Middle frontal gyrus (tissue), 1 donor: ENCODE results near the gene CDH4.

ENCODE experiments used
- DNase-seq: peaks from one replicate; pipeline ENCODE4 v3.0.0-alpha.2; 2015; ENCODE audit warnings: low spot score; ENCODE audit errors: extremely low spot score

CDH4 gene

DNA sequence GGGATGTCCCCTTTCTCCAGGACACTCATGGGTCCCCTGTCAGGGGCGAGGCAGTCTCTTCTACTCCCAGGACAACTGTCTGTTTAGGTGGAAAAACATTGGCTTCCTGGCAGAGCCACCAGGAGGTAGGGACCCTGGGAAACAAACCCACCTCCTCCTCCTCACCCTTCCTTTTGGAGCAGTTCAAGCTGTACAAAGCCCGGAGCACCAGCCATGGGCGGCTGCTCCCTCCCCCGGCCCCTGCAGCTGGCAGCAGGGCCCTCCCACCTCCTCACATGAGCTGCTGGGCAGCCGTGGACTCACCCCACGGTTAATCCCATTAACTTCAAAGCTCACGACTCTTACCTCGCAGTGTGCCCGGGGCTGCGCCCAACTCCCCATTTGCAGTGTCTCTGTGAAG is 48.6 kb downstream of the CDH4 start:
- no peak for DNase-seq

DNA sequence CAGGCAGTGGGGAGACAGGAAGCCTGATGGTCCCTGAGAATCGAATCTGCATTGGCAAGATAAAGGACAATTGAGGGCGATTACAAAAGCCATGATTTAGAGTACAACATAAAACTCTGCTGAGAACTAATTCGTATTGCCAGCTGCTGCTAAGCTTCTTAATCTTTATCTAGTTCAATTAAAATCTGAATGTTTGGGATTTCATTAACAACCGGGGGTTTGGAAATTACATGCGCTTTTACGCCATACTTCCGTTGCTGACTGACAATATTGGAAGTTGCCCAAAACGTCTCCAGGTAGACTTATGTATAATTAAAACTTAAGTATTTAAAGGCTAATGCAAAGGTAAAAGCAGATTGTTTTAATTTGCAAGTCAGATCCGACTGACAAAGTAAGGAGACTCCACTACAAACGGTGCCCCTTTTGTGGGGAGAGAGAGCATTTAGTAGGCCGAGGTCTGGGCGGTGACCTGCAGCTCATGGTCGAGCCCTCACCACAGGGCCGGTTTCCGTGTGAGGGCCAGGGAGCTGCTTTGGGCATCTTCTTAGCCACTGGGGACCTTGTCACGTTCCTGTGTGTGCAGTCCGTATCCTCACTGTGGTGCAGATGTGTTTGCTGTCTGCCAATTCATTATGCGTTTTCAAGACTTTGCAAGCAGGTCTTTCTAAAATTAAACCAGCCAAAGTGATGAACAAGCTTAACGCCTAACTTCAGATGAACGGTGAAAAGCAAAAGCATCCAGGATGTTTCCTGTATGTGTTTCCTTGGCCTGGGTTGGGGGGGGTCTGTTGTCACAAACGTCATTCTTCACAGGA is 49.9 kb downstream of the CDH4 start:
- no peak for DNase-seq

DNA sequence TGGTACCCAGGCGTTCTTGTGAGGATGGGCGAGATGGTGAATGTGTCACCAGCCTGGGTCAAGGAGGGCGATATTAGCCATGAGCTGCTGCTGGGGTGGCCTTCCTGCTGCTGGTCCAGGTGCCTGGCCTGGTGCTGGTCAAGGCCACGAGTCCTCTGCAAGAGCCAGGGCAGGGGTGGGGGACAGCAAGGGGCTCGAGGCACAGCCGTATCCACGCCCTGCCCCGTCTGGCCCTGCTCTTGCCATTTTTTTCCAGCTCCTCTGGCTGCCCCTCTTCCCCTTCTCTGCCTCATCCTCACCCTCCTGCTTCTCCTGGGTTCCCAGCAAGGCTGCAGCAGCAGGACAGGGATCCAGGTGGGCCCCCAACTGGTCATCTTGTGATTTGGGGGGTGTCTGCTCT is 51.2 kb downstream of the CDH4 start:
- DNase-seq, result no peak

DNA sequence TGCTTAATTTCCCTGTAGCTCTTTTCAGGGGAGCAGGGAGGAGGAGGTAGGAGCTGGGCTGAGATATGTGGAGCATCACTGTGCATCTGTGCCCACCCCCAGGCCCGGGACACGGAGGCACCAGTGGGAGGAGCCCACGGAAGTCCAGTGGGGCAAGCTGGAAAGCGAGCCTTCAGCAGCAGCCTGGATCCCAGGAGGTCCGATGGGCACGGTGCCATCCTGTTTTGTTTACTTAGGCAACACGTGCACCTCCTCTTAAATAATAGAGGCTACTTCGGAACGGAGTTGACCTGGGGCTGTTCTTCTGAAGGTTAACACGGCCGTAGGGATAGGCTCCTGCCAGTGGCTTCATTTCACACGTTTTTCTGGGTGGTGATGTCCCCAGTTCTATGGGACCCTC is 51.6 kb downstream of the CDH4 start:
- no peak for DNase-seq

DNA sequence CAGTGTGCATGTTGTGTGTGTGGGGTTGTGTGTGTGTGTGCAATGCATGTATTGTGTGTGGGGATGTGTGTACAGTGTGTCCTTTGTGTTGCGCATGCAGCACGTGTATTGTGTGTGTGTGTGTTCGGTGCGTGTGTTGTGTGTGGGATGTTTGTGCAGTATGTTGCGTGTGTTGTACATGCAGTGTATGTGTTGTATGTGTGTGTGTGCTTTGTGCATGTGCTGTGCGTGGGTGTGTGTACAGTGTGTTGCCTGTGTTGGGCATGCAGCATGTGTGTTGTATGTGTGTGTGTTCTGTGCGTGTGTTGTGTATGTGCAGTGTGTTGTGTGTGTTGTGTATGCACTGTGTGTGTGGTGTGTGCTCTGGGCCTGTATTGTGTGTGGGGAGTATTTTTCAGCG is 52.7 kb downstream of the CDH4 start:
- DNase-seq, result no peak

DNA sequence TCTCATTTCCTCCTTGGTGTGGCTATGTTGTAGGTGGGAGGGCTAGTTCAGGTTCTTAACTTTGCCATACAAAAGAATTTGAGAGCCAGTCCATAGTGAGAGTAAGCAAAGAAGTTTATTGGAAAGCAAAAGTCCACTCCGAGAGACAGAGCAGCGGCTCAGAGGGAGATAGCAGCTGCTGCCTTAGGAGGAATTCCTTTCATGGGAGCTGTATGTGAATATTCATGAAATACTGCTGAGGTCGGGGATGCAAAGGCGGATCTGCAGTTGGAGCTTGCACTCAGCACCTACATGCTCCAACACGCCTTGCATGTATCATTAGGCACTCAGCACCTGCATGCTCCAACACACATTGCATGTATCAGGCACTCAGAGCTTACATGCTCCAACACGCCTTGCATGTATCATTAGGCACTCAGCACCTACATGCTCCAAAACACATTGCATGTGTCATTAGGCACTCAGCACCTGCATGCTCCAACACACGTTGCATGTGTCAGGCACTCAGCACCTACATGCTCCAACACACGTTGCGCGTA is 54.9 kb downstream of the CDH4 start:
- no peak for DNase-seq

DNA sequence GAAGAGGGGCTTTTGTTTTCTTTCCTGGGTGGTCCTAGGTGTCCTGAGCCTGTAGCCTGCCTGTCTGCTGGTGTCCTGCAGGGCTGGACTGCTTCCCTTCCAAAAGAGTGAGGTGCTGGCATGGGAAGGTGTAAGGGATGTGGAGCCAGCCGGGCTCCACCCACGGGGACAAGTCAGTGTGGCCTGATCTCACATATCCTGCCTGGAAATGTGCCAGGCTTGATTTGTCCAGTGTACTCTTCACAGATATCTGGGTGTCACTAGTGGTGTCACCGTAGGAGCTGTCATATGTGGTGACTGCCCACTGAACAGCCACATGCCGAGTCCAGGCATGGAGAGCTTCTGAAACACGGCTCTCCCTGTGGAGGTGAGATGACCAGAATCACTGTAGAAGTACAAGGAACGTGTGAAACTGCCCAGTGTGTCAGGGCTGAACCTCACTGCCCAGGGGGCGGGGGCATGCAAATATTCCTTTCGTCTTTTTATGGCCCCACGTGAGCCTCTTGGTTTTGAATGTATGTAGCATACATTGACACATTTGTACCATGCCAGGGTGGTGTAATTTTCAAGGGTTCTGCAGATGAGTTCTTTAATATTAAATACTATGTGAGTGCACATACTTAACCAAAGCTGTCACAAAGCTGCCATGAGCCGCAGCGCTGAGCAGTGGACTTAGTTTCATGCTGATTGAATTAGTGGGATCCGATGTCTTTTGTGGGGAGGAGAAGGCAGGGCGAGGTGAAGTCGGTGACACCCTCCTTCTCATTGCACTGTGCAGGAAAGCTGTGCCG is 55.8 kb downstream of the CDH4 start:
- DNase-seq, result no peak

DNA sequence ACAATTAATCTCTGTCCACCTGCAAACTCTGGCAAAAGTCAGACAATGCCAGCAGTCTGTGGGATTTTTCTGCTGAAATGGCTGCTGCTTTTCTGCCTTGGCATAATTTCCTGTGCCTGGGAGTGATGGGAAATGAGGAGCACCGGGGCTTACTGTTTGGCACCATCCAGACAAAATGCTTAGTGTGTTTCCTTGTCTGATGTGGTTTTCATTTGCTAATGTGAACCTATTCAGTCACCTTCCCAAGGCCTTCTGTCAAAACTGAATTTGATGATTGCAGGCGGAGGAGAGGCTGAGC is 56.4 kb downstream of the CDH4 start:
- no peak for DNase-seq

DNA sequence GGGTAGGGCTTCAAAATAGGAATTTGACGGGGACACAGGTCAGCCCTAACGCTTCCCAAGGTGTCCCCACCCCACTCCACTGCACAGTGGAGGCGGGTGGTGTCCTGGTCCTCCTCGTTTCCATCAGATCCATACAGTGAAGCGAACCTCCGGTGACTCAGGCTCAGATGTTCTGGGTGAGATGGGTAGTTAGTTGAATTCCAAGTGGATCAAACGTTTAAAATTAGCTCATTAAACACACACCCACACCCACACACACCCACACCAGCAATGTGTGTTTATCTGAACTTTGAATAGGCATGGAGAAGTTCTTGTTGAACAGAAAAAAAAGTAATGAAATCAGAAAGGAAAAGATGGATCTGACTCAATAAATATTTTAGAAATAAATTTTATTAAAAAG is 58.9 kb downstream of the CDH4 start:
- no peak for DNase-seq

DNA sequence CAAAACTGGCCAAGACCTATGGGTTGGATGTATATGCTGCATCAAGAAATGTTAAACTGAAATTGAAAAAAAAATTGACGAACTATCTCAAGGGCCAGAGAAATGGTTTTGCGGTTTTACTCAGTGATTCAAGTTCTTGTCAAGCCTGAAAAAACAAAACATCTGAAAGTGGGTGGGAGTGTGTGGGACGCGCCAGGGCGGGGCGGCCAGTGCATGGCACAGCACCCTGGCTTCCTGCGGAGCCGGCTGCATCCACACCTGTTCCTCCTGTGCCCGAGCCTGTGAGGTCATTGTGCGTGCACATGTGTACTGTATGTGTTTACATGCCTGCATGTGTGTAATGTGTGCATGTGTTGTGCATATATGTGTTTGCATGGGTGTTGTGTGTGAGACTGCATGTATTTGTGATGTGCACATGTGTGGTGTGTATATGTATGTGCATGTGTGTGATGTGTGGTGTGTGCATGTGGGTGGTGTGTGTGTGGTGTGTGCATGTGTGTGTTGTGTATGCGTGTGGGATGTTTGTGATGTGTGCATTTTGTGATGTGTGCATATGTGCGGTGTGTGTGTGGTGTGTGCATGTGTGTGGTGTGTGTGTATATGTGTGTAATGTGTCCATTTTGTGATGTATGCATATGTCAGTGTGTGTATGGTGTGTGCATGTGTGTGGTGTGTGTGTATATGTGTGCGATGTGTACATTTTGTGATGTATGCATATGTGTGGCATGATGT is 59.8 kb downstream of the CDH4 start:
- no peak for DNase-seq

DNA sequence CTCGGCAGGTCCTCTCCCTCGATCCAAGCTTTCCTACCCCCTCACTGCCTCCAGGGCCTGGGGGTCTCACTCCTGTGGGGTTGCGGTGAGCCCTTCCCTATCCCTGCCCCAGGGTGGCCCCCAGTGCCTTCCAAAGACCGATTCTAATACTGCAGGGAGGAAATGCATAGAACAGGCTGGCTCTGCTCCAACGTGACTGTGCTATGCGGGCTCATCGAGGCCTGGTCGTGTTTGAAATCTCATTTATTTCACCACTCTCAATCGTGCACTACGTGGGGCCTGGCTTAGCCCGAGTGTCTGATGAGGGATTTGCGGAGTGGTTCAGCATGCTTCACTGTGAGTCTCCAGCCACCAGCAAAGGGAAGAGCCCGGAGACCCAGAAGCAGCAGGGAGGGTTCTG is 60.9 kb downstream of the CDH4 start:
- no peak for DNase-seq

DNA sequence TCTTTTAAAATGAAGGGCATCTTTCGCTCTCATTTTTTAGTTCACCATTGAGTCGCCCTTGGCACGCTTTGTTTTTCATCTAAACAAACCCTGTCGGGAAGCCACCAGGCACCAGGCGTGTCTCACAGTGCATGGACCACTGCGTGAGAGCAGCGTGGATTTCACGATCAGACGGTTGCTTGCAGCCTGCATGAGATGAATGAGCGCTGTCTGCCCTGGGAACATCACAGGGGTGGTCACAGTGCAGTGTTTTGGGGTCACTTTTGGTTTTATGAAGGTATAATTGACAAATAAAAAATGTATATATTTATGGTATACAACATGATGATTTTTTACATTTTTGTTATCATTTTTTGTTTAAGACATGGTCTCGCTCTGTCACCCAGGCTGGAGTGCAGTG is 61.3 kb downstream of the CDH4 start:
- no peak for DNase-seq

DNA sequence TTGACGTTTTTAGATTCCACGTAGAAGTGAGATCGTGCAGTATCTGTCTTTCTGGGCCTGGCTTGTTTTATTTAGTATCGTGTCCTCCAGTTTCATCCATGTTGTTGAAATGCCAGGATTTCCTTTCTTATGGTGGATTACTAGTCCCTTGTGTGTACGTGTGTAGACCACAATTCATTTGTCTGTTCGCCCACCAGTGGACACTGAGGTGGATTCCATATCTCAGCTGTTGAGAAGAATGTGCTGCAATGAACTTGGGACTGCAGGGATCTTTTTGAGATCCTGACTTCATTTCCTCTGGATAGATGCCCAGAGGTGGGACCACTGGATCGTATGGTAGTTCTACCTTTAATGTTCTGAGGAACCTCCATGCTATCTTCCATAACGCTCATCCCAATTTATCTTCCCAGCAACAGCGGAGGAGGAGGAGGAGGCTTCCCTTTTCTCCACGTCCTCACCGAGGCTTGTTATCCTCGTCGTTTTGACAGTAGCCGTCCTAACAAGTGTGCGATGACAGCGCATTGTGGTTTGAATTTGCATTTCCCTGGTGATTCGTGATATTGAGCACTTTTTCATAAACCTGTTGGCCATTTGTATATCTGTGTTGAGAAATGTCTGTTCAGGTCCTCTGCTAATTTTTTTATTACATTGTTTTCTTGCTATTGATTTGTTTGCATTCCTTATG is 62.4 kb downstream of the CDH4 start:
- no peak for DNase-seq

DNA sequence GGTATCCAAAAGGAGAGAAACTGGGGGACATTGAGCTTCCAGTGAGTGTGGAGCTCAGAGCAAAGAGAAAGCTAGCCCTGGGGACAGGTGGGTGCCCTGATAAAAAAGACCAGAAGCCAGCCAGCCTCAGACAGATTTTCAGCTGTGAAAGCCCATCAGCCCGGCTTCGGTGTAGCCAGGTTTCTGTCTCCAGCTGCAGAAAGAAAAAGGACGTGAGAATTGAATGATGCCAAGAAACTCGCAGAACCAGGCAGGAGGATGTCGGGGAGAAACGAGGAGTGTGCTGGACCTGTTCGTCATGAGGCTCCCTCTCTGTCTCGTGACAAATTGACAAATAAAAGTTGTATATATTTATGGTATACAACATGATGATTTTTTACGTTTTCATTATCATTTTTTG is 63.3 kb downstream of the CDH4 start:
- no peak for DNase-seq

DNA sequence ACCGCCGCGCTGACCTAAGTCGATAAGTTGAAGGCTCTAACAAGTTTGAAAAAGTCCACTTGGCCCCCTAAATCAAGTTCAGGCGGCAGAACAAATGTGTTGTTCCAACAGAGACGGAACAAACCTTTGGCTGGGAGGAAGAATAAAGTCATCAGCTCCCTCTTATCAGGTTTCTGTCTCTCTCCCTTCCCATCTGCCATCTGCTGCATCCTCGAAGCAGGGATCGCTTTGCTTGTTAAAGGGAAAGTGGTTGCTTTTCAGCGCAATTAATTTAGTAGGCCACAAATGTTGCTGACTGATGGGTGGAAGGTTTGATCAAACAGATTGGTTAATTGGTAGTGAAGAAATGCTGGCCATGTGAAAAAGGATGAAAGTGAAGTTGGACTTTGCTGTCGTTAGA is 64.3 kb downstream of the CDH4 start:
- DNase-seq, result no peak

DNA sequence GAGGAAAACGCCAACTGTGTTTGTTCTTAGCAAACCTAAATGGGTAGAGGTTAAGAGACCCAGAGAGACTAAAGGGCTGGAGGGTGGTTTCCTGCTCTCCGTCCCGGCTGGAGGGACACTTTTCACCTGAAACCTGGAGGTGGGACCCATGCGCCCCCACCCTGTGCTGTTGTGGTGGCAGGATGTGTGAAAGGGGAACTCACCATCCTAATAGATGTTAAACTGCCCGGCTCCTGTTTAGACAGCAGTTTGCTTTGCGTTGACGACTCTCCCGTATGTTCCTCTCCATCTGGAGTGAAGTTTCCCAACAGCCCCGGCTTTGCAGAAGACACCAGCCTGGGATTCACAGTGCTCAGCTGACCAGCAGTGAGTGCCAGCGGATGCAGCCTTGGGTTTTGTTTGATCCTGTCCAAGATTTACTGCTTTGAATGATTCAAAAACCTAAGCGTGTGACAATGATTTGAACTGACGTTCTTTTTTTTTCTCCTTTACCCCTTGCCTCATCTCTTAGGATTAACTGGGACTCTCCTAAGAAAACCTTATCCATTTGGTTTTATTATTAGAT is 66.0 kb downstream of the CDH4 start:
- DNase-seq, result no peak

DNA sequence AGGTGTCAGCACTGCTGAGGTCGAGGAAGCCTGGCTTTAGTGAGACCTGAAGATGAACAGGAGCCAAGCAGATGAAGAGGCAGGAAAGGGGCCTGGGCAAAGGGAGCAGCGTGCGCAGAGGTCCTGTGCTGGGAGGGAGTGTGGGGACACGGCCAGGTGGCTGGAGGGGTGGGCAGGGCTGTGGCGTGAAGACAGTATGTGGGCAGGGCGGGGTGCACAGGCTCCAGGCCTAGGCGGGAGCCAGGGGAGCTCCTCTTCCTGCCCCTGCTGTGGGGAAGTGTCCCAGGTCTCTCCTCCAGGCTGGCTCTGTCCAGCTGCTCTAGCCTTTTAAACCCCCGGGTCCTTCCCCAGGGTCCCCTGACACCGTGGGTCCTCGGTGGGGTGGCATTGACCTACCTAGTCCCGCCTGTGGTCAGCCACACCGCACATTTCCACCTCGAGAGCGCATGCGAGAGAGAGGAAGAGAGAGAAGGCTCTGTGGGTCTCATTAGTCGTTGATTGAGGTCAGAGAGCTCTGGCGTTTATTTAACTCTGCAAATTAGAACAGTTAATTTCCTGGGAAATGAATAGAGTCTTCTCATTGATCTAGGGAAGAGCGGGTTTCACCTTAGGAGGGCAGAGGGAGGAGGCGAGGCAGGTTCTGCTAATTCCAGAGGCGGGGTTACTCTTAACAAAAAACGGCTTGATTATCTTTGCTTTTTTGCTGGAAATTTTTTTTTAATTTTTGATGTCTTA is 68.8 kb downstream of the CDH4 start:
- no peak for DNase-seq

DNA sequence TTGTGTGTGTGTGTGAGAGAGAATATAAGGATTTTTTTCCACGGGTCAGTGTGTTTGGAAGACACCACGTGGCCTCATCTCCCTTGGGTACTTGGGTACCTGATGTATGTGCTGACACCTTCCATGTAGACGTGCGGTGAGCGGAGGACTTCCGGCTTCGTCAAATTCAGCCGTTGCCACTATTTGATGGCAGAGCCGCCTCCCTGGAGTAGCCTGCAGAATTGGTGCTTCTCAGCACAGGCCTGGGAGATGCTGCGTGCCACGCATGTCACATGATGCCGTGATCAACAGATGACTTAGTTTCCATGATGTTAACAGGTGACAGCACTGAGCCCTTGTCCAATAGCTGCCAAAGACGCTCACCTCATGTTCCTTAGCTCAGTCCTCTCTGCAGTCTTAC is 69.4 kb downstream of the CDH4 start:
- no peak for DNase-seq

DNA sequence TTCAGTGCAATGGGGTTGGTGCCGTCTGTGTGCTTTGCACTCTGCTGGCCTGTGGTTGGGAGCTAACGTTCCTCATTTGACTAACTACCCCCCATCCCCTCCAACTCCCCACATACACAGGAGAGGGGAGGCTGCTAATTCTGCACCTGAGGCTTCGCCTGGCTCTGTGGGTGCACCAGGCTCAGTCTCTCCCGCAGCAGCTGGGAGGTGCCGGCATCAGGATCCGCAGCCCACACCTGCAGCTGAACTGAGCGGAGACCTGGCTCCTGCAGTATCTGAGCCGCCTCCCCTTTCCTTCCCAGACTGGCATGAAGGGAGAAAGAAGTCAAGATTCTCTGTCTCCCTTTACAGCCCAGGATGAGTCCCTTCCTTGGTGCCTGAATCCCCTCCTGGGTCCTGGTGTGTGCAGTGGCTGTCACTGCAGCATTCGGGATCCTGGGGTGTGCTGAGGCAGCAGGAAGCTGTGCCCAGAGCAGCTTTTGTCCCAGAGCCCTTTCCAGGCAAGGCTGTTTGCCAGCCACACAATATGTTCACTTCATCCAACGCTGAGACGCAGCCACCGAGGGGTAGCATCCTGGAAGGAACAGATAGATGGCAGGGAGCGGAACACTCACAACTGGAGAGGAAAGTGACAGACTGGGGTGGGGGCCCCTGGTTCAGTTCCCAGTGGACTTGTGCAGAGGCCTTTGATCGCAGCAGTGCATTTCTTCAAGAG is 70.2 kb downstream of the CDH4 start:
- DNase-seq, result no peak

DNA sequence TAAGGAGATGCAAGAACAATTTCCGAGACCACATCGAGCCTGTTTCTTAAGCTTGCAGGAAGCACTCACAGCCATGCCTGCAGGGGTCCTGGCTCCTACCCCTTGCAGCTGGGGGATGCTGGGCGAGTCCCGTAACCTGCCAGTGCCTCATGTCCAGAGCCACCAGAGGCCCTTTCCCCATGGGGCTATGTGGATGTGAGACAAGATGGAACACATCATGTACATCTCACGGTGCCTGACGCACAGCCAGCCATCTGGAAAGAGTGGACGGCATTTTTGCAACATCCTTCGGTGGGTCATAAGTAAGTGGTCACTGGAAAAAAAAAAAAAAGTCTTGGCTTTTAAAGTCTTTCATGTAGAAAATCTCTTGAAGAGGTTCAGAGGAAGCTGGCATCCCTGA is 72.8 kb downstream of the CDH4 start:
- DNase-seq, result no peak
